Endometrial microvascular endothelial cells (primary cell): ENCODE measurements around the gene ACAP1. TPM values are rescaled to one million over a fixed set of nuclear protein-coding genes. Genes with fewer than 3 reads are reported as not detected.
"Not testable (repeated sequence)": the region's sequence is repeated elsewhere in the genome, so short reads cannot be mapped to it uniquely, and the experiment has no call there.

Source experiments
- in situ Hi-C: cut with HindIII; loops from 2 replicates; pipeline ENCODE4 v1.10.0; 2017; ENCODE audit warnings: low sequenced_read_pairs, low pct_unique_long_range_greater_than_20kb; ENCODE audit errors: inconsistent ontology term
- total RNA-seq: library from RNA; depleted of rRNA; stranded (reverse); fragments of >200 nt; gene quantifications from one replicate; pipeline ENCODE4 v1.2.3, GENCODE V29; 2015; ENCODE audit errors: inconsistent ontology term

Gene ACAP1
- total RNA-seq, 1 donor from 2014 or later, result not detected

DNA sequence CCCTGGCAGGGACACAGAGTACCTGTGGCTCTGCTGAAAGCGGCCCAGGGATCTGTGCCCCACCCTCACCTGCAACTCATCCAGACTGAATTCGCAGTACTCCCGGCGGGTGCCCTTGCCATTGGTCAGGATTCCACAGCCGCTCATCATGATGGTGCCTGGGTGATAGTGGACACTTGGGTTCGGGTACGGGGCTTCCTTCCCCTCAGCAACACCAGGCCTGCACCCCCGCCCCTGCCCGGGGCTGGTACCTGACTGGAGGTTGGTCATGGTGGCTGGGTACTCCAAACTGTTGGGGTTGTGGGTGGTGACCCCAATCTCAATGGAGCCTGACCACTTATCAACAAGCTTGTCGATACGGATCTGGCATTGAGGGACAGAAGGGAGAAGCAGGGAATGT lies 10.1 kb upstream of the ACAP1 start:
- in situ Hi-C loops, result no loop called here

DNA sequence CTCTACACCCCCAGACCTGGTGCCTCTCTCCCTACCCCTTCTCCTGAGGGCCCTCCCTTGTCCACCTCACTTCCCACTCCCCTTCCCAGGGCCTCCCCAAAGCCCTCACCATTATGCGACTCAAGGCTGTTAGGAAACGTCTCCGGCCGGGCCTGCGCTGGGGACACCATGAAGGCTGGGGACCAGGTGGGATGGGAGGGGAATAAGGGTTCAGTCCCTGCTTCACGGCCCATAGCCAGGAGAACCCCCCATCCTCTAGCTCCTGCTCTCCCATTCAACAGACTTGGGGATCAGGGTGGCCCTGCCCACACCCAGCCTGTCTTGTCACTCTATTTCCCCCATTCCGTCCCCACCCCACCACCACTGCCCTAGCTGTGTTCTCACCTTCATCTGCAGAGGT lies 9.3 kb upstream of the ACAP1 start:
- in situ Hi-C loops, result no loop called here

- in situ Hi-C loops, result no loop called here
Measured at GRCh38 chr17:7327501-7327900, 8.8 kb upstream of the ACAP1 start.

DNA sequence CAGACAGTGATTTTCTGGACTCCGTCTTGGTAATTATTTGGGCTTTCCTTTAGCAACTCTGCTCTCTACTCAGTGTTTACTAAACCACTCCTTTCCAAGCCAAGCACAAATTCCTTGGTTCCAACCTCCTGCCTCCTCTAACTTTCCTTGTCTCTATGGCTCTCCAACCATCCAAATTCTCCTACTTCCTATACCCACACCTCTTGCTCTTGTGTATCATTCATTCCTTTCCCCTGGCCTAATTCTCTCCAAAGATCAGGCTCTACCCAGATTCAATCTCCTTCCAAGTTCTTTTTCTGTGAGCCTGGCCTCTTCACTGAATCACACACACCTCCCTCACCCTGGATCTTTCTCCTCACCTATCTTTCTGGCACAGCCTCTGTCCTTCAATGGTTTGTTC lies 8.3 kb upstream of the ACAP1 start:
- in situ Hi-C loops, result no loop called here

DNA sequence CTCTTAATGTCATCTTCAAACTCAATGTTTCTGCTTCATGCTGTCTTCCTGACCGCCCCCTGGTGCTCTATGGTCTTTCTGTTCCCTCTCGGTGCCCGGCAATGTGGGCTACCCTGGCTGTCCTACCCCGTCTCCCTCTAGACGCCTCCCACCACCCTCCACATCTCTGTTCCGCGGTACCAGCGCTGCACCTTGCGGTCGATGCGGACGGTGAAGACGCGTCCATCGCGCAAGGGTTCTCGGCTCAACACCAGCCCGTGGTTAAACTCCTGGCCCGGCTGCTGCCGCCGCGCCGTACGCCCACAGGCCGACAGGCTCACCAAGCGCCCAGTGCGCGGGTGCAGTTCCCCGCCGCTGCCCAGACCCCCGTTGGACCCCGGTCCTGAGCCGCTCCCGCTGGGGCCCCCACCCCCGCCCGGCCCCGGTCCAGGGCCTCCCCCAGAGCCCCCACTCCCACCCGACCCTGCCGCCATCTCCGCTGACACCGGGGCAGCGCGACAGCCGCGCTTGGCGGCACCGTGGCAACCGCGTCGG lies 7.4 kb upstream of the ACAP1 start, which contains the start of gene NEURL4:
TSS of gene NEURL4 (minus strand) at position 496 of the 534 bp plus-strand sequence. CDS start at position 473, 23 bp downstream.
- in situ Hi-C loops, result no loop called here

DNA sequence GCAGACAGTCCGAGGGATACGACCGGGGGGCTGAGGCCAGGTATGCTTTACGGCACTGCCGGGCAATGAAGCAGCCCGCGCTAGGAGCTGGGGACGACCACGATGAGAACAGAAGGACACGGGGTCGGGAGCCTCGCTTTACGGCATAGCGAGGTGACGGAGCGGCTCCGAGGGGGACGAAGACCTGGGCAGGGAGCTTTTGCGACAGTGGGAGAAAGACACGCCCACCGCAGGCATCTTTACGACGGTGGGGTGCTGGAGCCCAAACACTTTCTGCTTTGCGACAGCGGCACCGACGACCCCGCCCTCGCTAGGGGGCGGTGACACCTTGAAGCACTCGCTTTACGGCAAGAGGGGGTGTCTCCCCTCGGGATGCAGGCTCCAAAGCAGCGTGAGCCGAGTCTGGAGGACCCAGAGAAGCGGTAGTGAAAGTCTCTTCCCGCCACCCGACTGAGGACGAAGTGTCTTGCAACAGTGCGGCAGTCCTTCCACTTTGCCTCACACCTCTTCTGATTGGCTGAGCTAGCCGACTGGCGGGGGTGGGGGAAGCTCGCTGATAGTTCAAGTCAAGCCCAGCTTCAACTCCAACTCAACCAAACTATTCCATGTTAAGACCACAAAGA lies 6.8 kb upstream of the ACAP1 start:
- in situ Hi-C loops, result no loop called here

DNA sequence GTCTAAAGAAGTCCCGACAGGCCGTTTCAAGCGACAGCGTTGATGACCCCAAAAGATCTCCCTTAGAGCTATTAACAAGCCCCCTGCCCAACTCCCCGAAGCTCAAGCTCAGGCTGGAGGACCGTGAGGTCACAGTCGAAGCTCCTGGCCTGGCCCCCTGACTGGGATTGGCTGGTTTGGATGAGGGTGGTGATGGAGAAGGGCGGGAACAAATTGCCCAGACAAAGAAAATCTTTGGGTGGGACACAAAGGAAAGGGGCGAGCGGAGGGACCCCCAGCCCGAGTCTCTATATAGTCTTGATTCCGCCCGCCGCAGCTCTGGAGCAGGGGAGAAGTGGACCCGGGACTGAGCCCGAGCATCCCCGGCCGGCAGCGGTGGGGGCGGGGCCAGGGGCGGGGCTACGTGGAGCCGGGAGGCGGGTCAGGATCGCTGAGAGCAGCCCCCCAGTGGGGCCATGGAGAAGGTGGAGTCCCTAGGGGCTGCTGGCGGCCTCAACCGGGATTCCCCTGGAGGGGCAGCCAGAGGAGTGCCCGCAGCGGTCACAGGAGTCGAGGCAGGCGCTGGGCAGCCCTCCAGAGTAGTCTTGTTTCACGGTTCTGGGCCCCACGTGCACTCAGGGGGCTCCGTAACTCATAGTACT lies 6.2 kb upstream of the ACAP1 start:
- in situ Hi-C loops, result no loop called here

GRCh38 chr17:7330638-7331015 lies 5.7 kb upstream of the ACAP1 start:
- in situ Hi-C loops, result no loop called here

GRCh38 chr17:7332111-7332510 lies 4.2 kb upstream of the ACAP1 start:
- in situ Hi-C loops, result no loop called here

GRCh38 chr17:7332600-7333069 lies 3.7 kb upstream of the ACAP1 start:
- in situ Hi-C loops, result not testable (repeated sequence)

DNA sequence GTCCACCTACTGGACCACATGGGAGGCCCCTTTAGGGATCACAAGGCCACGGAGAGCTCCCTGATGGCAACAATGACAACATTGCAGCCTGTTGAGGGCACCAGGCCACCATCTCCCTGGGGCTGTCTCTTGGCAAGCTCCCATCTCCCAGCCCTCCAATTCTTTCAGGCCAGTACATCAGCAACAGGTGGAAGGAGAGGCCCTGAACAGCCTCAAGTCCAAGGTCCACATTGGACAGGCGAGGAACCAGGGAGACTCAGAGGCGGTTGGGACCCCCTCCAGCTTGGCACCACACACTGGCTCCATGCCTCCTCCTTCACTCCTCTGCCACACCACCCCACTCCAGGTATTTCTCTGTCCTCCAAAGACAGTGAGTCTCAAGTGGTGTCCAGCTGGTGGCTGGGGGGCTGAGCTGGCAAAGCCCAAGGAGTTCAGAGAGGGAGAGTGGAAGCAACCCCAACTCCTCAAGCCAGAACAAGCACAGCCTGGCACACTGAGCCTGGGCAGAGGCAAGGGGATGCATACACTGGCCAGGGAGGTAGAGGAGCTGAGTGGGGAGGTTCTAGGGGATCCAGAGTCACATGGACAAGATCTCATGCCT lies 1.3 kb upstream of the ACAP1 start:
- in situ Hi-C loops, result no loop called here

DNA sequence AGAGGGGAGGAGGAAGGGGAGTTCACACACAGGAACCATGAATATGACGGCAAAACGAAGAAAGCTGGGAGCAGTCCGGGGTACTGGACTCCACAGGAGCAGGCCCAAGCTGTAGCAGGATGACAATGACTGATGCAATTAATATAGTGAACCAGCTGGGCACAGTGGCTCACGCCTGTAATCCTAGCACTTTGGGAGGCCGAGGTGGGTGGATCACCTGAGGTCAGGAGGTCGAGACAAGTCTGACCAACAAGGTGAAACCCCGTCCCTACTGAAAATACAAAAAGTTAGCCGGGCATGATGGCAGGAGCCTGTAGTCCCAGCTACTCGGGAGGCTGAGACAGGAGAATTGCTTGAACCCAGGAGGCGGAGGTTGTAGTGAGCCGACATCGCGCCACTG lies 564 bp upstream of the ACAP1 start:
- in situ Hi-C loops, result not testable (repeated sequence)

DNA sequence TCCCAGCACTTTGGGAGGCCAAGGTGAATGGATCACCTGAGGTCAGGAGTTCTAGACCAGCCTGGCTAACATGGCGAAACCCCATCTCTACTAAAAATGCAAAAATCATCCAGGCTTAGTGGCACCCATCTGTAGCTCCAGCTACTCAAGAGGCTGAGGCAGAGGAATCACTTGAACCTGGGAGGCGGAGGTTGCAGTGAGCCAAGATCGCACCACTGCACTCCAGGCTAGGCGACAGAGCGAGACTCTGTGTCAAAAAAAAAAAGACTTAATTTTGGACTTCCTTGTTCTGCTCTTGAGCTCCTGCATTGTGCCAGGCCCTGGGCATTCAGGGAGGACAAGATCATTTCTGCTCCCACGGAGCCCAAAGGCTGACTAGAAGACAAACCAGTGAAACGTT lies 1.3 kb downstream of the ACAP1 start:
- in situ Hi-C loops, result not testable (repeated sequence)

GRCh38 chr17:7340179-7340578 lies 3.9 kb downstream of the ACAP1 start:
- in situ Hi-C loops, result no loop called here

DNA sequence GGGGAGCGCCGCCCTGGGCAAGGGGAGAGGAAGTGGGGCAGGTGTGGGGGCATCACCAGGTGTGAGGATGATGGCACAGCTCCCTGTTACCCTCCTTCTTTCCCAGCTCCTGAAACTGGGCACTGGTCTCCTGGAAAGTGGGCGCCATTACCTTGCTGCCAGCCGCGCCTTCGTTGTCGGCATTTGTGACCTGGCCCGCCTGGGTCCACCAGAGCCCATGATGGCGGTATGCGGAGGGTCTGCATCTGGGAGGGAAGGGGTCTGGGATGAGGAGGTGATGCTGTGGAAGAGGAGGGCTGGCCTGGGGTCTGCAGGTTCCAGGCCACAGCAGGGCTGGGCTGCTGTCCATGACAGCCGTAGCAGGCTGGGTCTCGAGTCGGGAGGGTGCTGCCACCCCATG lies 5.5 kb downstream of the ACAP1 start:
- in situ Hi-C loops, result no loop called here

DNA sequence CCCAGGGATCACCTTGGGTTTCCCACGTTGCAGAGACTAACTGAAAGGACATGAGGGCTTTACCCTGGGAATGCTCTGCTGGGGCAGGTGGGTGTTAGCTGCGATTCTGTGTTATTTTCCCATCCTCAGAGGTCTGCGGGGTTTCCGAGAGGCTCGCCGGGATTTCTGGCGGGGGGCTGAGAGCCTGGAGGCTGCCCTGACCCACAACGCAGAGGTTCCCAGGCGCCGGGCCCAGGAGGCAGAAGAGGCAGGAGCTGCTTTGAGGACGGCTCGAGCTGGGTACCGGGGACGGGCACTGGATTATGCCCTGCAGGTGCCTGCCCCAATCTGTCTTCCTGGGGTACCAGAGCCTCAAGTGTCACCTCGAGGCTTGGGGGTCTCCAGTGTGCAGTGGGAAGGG lies 6.9 kb downstream of the ACAP1 start:
- in situ Hi-C loops, result no loop called here

- in situ Hi-C loops, result no loop called here
Measured at GRCh38 chr17:7346761-7347614, 10.7 kb downstream of the ACAP1 start.

- in situ Hi-C loops, result no loop called here
Measured at GRCh38 chr17:7347630-7348477, 11.5 kb downstream of the ACAP1 start.
